HEK293T (cell line): Measurements from ENCODE around the gene ARHGAP6.

Experiments
- ARNT ChIP-seq: fragments of 450-650 bp; IDR thresholded peaks from 2 replicates; pipeline ENCODE4 v1.6.1; 2017; ENCODE audit warnings: mild to moderate bottlenecking
- BHLHE40 ChIP-seq: fragments of 450-650 bp; IDR thresholded peaks from 2 replicates; pipeline ENCODE4 v1.6.1; 2016; ENCODE audit warnings: mild to moderate bottlenecking, moderate library complexity, borderline replicate concordance
- CTBP1 ChIP-seq: fragments of 450-650 bp; IDR thresholded peaks from 2 replicates; pipeline ENCODE4 v1.6.1; 2016; ENCODE audit warnings: borderline replicate concordance
- FOXA1 ChIP-seq: fragments of 450-650 bp; IDR thresholded peaks from 2 replicates; pipeline ENCODE4 v1.6.1; 2016; ENCODE audit warnings: mild to moderate bottlenecking
- FOXK2 ChIP-seq: fragments of 450-650 bp; IDR thresholded peaks from 2 replicates; pipeline ENCODE4 v1.6.1; 2016; ENCODE audit warnings: mild to moderate bottlenecking
- FOXM1 ChIP-seq: fragments of 450-650 bp; IDR thresholded peaks from 2 replicates; pipeline ENCODE4 v1.6.1; 2017; ENCODE audit warnings: mild to moderate bottlenecking, borderline replicate concordance
- HDGF ChIP-seq: fragments of 450-650 bp; IDR thresholded peaks from 2 replicates; pipeline ENCODE4 v1.6.1; 2017; ENCODE audit warnings: antibody characterized with exemption, borderline replicate concordance
- L3MBTL2 ChIP-seq: fragments of 450-650 bp; conservative IDR thresholded peaks from 2 replicates; pipeline ENCODE4 v1.6.1; 2016; ENCODE audit warnings: mild to moderate bottlenecking
- LEF1 ChIP-seq: fragments of 450-650 bp; IDR thresholded peaks from 2 replicates; pipeline ENCODE4 v1.6.1; 2017; ENCODE audit warnings: mild to moderate bottlenecking, borderline replicate concordance
- SP1 ChIP-seq: fragments of 450-650 bp; IDR thresholded peaks from 2 replicates; pipeline ENCODE4 v1.6.1; 2017
- SUZ12 ChIP-seq: fragments of 450-650 bp; IDR thresholded peaks from 2 replicates; pipeline ENCODE4 v1.6.1; 2016; ENCODE audit warnings: mild to moderate bottlenecking
- TARDBP ChIP-seq: fragments of 450-650 bp; IDR thresholded peaks from 2 replicates; pipeline ENCODE4 v1.6.1; 2016
- ZNF384 ChIP-seq: fragments of 450-650 bp; IDR thresholded peaks from 2 replicates; pipeline ENCODE4 v1.6.1; 2016

GRCh38 chrX:11269006-11269405 is 396.7 kb downstream of the ARHGAP6 start:
- no peak for TF ChIP-seq ARNT
- TF ChIP-seq BHLHE40, result no peak
- no peak for TF ChIP-seq FOXA1
- TF ChIP-seq FOXK2, result no peak
- TF ChIP-seq ZNF384, result no peak
- TF ChIP-seq SP1, result no peak
- no peak for TF ChIP-seq SUZ12
- TF ChIP-seq FOXM1, result no peak
- no peak for TF ChIP-seq HDGF
- TF ChIP-seq CTBP1, result no peak
- no peak for TF ChIP-seq LEF1
- no peak for TF ChIP-seq L3MBTL2
- no peak for TF ChIP-seq TARDBP
